ENCODE results near the gene OR6N2.

The OR6N2 gene

DNA sequence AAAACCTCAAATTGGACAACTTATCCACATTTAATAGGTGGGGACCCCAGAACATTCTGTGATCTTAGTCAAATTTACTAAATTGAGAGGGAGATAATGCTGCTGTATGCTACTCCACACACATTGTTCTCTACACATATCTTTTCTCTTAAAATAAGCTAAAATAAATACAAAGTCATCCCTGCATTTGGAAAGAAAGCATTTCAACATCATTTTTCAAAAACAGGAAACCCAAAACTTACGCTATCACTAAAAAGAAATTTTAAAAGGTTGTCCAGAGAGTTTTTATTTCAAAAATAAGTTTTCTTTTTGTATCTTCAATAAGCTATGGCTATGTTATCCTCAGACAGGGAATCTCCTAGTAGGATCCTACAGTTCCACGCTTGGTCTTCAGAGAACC lies 19.5 kb upstream of the OR6N2 start:
- Histone ChIP-seq H3K9me2 (replicated peaks; ENCODE audit: insufficient read depth, low read length) (no peaks in the 10 kb centered on the region), H3K4me3 (ENCODE audit: insufficient read depth, low read length, poor library complexity, severe bottlenecking) (no peak overlapping the region), H4K20me1 (ENCODE audit: low read depth, low read length) (no peaks in the 10 kb centered on the region), H3K27ac (ENCODE audit: low read depth, low read length) (no peak overlapping the region), H3K9me3 (ENCODE audit: insufficient read depth, low read length) (no peaks in the 10 kb centered on the region), H2AFZ (ENCODE audit: low read depth, low read length, severe bottlenecking) (no peak overlapping the region), H3K36me3 (ENCODE audit: low read length) (no peaks in the 10 kb centered on the region), H3K4me2 (ENCODE audit: low read depth, low read length, poor library complexity, severe bottlenecking) (no peak overlapping the region), H3K9ac (ENCODE audit: low read length) (no peak overlapping the region), H3K27me3 (ENCODE audit: low read length) (no peaks in the 10 kb centered on the region), H3F3A (ENCODE audit: insufficient read depth) (no peaks in the 10 kb centered on the region), H3K79me2 (ENCODE audit: insufficient read depth, low read length) (no peaks in the 10 kb centered on the region)
- TF ChIP-seq EZH2phosphoT487 (conservative IDR thresholded peaks at IDR 0.05; ENCODE audit: low read length): no peak
- TF ChIP-seq, protein P1, sequence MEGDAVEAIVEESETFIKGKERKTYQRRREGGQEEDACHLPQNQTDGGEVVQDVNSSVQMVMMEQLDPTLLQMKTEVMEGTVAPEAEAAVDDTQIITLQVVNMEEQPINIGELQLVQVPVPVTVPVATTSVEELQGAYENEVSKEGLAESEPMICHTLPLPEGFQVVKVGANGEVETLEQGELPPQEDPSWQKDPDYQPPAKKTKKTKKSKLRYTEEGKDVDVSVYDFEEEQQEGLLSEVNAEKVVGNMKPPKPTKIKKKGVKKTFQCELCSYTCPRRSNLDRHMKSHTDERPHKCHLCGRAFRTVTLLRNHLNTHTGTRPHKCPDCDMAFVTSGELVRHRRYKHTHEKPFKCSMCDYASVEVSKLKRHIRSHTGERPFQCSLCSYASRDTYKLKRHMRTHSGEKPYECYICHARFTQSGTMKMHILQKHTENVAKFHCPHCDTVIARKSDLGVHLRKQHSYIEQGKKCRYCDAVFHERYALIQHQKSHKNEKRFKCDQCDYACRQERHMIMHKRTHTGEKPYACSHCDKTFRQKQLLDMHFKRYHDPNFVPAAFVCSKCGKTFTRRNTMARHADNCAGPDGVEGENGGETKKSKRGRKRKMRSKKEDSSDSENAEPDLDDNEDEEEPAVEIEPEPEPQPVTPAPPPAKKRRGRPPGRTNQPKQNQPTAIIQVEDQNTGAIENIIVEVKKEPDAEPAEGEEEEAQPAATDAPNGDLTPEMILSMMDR (IDR thresholded peaks at IDR 0.05; ENCODE audit: insufficient read depth, low read length, poor library complexity, severe bottlenecking): no peak

DNA sequence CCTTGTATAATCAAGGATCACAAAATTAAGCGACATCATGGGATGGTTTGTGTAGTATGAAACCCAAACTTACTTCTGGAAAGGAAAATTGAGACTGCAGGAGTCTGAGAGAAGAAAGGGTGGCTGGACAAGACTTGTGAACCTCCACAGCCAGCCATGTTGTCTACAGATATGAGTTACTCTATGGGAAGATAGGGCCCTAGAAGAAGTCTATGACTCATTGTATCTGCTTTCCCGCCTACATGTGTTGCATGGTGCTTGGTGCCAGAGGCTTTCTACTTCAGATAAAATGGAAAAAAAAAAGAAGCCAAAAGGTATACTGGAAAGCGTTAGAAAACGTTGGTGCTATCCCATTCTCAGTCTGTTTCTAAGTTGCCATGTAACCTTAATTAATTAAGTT lies 18.7 kb upstream of the OR6N2 start:
- Histone ChIP-seq H3K36me3 (ENCODE audit: low read length) (no peaks in the 10 kb centered on the region), H3K27ac (ENCODE audit: low read depth, low read length) (no peak overlapping the region), H3K9me3 (ENCODE audit: insufficient read depth, low read length) (no peaks in the 10 kb centered on the region), H3K4me2 (ENCODE audit: low read depth, low read length, poor library complexity, severe bottlenecking) (no peak overlapping the region), H3K79me2 (ENCODE audit: insufficient read depth, low read length) (no peaks in the 10 kb centered on the region), H3F3A (ENCODE audit: insufficient read depth) (no peaks in the 10 kb centered on the region), H2AFZ (ENCODE audit: low read depth, low read length, severe bottlenecking) (no peak overlapping the region), H3K9me2 (replicated peaks; ENCODE audit: insufficient read depth, low read length) (no peaks in the 10 kb centered on the region), H4K20me1 (ENCODE audit: low read depth, low read length) (no peaks in the 10 kb centered on the region), H3K9ac (ENCODE audit: low read length) (no peak overlapping the region), H3K27me3 (ENCODE audit: low read length) (no peaks in the 10 kb centered on the region), H3K4me3 (ENCODE audit: insufficient read depth, low read length, poor library complexity, severe bottlenecking) (no peak overlapping the region)
- no peak for TF ChIP-seq EZH2phosphoT487 (conservative IDR thresholded peaks at IDR 0.05; ENCODE audit: low read length)
- TF ChIP-seq, protein P1 (IDR thresholded peaks at IDR 0.05; ENCODE audit: insufficient read depth, low read length, poor library complexity, severe bottlenecking): no peak

DNA sequence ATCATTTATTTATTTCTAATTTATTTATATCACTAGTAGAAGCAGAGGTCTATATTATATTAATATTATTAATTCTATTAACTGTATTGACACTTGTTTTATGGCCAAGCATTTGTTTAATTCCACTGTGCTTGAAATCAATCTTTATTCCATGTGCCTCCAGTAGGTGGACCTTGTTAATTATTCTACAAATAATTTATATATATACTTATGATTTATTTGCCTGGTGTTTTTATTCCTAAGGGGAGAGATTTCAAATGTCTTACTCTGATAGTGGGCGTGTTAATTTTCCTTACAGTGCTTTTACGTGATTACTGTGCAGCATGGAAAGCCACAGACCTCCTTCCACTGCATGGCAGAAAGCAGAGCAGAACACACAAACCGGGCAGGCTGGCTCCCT lies 17.5 kb upstream of the OR6N2 start:
- Histone ChIP-seq H2AFZ (ENCODE audit: low read depth, low read length, severe bottlenecking) (no peak overlapping the region), H3K4me3 (ENCODE audit: insufficient read depth, low read length, poor library complexity, severe bottlenecking) (no peak overlapping the region), H3K4me2 (ENCODE audit: low read depth, low read length, poor library complexity, severe bottlenecking) (no peak overlapping the region), H3K79me2 (ENCODE audit: insufficient read depth, low read length) (no peaks in the 10 kb centered on the region), H3K27me3 (ENCODE audit: low read length) (no peaks in the 10 kb centered on the region), H3K9me2 (replicated peaks; ENCODE audit: insufficient read depth, low read length) (no peaks in the 10 kb centered on the region), H3F3A (ENCODE audit: insufficient read depth) (no peaks in the 10 kb centered on the region), H3K9ac (ENCODE audit: low read length) (no peak overlapping the region), H3K36me3 (ENCODE audit: low read length) (no peaks in the 10 kb centered on the region), H3K9me3 (ENCODE audit: insufficient read depth, low read length) (no peaks in the 10 kb centered on the region), H4K20me1 (ENCODE audit: low read depth, low read length) (no peaks in the 10 kb centered on the region), H3K27ac (ENCODE audit: low read depth, low read length) (no peak overlapping the region)
- TF ChIP-seq EZH2phosphoT487 (conservative IDR thresholded peaks at IDR 0.05; ENCODE audit: low read length): no peak
- TF ChIP-seq, protein P1 (IDR thresholded peaks at IDR 0.05; ENCODE audit: insufficient read depth, low read length, poor library complexity, severe bottlenecking): no peak

All from SU-DHL-6 (cell line).